ENCODE results near the gene GUCA1C. TPM values are rescaled to one million over a fixed set of nuclear protein-coding genes. Genes with fewer than 3 reads are reported as not detected.

Gene GUCA1C
- total RNA-seq, 1 donor from 2014 or later, result not detected

DNA sequence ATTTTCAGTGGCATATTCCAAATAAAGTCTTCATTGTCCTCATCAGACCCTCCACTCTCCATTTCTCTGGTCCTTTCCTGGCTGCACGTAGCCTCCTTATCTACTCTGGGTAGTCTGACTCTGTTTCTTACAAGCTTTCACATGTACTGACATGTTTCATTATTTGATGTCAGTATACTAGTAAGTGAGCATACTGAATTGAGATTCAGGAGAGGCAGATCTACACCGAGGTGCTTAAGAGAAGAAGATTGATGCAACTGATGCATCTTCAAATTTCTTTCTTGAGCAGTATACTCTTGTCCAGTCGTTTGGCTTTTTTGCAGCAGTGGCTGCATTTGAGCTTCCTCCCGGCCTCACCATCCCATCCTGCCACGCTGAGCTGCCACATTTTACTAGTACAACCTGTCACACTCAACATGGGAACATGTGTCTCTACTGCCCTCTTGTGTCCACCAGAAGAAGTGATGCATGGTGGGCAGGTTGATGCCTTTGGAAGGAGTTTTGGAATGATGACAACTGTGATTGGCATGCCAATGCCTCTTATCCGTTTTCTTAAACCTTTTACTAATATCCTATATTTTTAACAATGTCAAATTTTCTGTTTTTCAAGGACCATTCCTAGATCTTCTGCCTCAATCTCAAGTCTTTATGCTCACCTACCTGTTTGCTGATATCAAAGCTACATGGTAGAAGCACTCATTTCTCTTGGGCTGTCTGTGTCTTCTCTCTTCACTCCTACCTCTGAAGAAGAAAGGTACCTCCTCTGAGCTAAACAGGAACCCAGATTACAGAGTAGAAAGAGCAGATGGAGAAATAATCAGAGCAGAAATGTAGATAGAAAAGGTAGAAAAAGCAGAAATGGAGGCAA, 38.7 kb downstream of the GUCA1C start:
- no peaks in the 10 kb centered on the region for H3K36me3 Mint-ChIP-seq (ENCODE audit: unreplicated experiment)
- no peaks in the 10 kb centered on the region for H3K4me1 Mint-ChIP-seq (ENCODE audit: unreplicated experiment)
- no peak for DNase-seq (ENCODE audit: extremely low spot score, unreplicated experiment)
- TF ChIP-seq, protein P1, sequence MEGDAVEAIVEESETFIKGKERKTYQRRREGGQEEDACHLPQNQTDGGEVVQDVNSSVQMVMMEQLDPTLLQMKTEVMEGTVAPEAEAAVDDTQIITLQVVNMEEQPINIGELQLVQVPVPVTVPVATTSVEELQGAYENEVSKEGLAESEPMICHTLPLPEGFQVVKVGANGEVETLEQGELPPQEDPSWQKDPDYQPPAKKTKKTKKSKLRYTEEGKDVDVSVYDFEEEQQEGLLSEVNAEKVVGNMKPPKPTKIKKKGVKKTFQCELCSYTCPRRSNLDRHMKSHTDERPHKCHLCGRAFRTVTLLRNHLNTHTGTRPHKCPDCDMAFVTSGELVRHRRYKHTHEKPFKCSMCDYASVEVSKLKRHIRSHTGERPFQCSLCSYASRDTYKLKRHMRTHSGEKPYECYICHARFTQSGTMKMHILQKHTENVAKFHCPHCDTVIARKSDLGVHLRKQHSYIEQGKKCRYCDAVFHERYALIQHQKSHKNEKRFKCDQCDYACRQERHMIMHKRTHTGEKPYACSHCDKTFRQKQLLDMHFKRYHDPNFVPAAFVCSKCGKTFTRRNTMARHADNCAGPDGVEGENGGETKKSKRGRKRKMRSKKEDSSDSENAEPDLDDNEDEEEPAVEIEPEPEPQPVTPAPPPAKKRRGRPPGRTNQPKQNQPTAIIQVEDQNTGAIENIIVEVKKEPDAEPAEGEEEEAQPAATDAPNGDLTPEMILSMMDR (IDR thresholded peaks at IDR 0.05), result peak; percentile 90
- peaks cover 33% of the 10 kb centered on the region for H3K27me3 Mint-ChIP-seq (ENCODE audit: unreplicated experiment)
- no peak overlapping the region for H3K27ac Mint-ChIP-seq (ENCODE audit: unreplicated experiment)
- H3K4me3 Mint-ChIP-seq (ENCODE audit: unreplicated experiment), result no peak overlapping the region
- no peaks in the 10 kb centered on the region for H3K9me3 Mint-ChIP-seq (ENCODE audit: unreplicated experiment)

DNA sequence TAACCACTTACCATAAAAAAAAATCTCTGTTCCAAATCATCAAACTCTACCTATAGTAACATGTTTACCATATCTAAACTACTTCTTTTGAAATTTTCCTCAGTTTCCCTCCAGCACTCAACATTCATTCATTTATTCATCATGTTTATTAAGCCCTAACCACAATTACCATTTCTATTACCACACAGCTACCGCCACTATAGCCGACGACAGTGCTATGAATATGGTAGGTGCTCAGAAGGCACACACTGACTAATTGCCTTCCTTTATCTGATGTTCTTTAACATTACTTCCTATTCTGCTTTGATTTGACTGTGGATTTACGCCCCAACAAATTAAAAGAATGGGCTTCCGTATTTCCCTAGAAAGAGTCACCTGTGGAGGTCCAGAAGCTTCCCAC, 43.9 kb downstream of the GUCA1C start:
- peaks cover 34% of the 10 kb centered on the region for H3K27me3 Mint-ChIP-seq (ENCODE audit: unreplicated experiment)
- H3K27ac Mint-ChIP-seq (ENCODE audit: unreplicated experiment), result no peak overlapping the region
- TF ChIP-seq, protein P1 (IDR thresholded peaks at IDR 0.05), result no peak

DNA sequence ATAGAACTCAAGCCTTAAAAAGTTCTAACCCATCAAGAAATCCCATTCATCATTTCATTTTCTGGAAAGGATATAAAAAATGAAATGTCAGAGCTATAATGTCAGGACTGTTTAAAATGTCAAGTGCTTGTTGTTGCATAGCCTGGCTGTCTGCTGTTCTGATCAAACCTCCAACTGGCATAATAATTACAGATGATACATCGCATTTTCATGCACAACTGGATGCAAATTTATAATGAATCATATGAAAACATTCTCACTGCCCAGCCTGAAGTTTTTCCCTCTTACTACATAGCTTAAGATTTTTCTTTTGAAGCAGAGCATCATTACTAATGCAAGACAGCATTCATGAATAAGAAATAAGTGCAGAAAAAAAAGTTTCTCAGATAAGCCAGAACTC, 46.5 kb downstream of the GUCA1C start:
- H3K9me3 Mint-ChIP-seq (ENCODE audit: unreplicated experiment), result no peaks in the 10 kb centered on the region
- no peak overlapping the region for H3K4me3 Mint-ChIP-seq (ENCODE audit: unreplicated experiment)
- no peak for DNase-seq (ENCODE audit: extremely low spot score, unreplicated experiment)
- TF ChIP-seq, protein P1 (IDR thresholded peaks at IDR 0.05), result no peak
- no peaks in the 10 kb centered on the region for H3K4me1 Mint-ChIP-seq (ENCODE audit: unreplicated experiment)
- H3K27ac Mint-ChIP-seq (ENCODE audit: unreplicated experiment), result no peak overlapping the region
- H3K27me3 Mint-ChIP-seq (ENCODE audit: unreplicated experiment), result peaks cover 28% of the 10 kb centered on the region
- H3K36me3 Mint-ChIP-seq (ENCODE audit: unreplicated experiment), result no peaks in the 10 kb centered on the region

More for the DNA sequence above, 43.9 kb downstream of the GUCA1C start:
- Mint-ChIP-seq H3K36me3 (ENCODE audit: unreplicated experiment) (no peaks in the 10 kb centered on the region), H3K4me3 (ENCODE audit: unreplicated experiment) (no peak overlapping the region), H3K4me1 (ENCODE audit: unreplicated experiment) (no peaks in the 10 kb centered on the region), H3K9me3 (ENCODE audit: unreplicated experiment) (no peaks in the 10 kb centered on the region)
- no peak for DNase-seq (ENCODE audit: extremely low spot score, unreplicated experiment)

DNA sequence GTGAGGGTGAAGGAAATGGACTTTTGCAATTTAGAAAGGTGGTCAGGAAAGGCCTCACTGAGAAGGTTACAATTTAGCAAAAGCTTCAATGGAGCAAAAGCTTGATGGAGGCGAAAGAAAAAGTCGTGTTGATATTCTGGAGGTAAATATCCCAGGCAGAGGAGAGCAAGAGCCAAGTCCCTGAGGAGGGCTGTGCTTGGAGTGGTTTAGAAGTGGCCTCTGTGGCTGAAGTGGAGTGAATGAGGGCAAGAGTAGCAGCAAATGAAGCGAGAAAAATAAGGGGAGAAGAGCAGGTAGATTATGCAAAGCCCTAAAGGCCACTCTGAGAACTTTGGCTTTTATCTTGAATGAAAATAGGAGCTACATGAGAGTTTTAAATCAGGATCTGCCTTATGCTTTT, 54.1 kb downstream of the GUCA1C start:
- Mint-ChIP-seq H3K4me3 (ENCODE audit: unreplicated experiment) (no peak overlapping the region), H3K9me3 (ENCODE audit: unreplicated experiment) (no peaks in the 10 kb centered on the region), H3K36me3 (ENCODE audit: unreplicated experiment) (no peaks in the 10 kb centered on the region)

DNA sequence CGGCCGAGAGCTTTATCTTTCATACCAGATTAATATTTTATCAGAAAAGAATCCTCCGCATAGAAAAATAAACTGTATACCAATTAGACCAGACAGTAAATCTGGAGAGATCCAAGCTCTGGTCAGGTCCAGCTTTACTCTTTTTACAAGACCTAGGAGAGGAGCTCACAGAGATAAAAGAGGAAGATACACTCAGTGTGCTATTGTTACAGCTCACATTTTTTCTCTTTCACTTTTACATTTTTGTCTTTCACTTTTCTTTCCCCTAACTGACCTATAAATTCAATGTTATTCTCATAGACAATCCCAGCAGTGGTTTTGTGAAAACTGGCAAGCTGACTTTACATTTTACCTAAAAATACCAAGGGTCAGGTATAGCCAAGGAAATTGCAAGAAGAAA, 55.8 kb downstream of the GUCA1C start:
- Mint-ChIP-seq H3K36me3 (ENCODE audit: unreplicated experiment) (no peaks in the 10 kb centered on the region), H3K4me1 (ENCODE audit: unreplicated experiment) (no peaks in the 10 kb centered on the region), H3K9me3 (ENCODE audit: unreplicated experiment) (no peaks in the 10 kb centered on the region), H3K27me3 (ENCODE audit: unreplicated experiment) (peaks cover 4% of the 10 kb centered on the region), H3K4me3 (ENCODE audit: unreplicated experiment) (no peak overlapping the region), H3K27ac (ENCODE audit: unreplicated experiment) (no peak overlapping the region)
- no peak for DNase-seq (ENCODE audit: extremely low spot score, unreplicated experiment)
- TF ChIP-seq, protein P1 (IDR thresholded peaks at IDR 0.05), result no peak

More for the DNA sequence above, 54.1 kb downstream of the GUCA1C start:
- H3K27ac Mint-ChIP-seq (ENCODE audit: unreplicated experiment), result no peak overlapping the region
- H3K4me1 Mint-ChIP-seq (ENCODE audit: unreplicated experiment), result no peaks in the 10 kb centered on the region
- TF ChIP-seq, protein P1 (IDR thresholded peaks at IDR 0.05), result no peak
- DNase-seq (ENCODE audit: extremely low spot score, unreplicated experiment), result no peak
- peaks cover 4% of the 10 kb centered on the region for H3K27me3 Mint-ChIP-seq (ENCODE audit: unreplicated experiment)

All from osteocyte (in vitro differentiated cells).